Loucy (cell line): ENCODE data around the gene VAV1.

Experiments
- H2AFZ ChIP-seq: fragments of 200-600 bp; sonication (generic); 2 replicates; pipeline ENCODE4 v1.6.0; 2016; ENCODE audit warnings: antibody characterized with exemption, mild to moderate bottlenecking, low read length, moderate library complexity
- H3F3A ChIP-seq: fragments of 200-600 bp; 2 replicates; pipeline ENCODE4 v1.6.0; 2016; ENCODE audit warnings: antibody characterized with exemption, low read depth, mild to moderate bottlenecking
- H3K27me3 ChIP-seq: fragments of 200-600 bp; sonication (generic); 2 replicates; pipeline ENCODE4 v1.6.1; 2014; ENCODE audit warnings: low read length, mild to moderate bottlenecking; ENCODE audit not compliant: insufficient read depth, poor library complexity, severe bottlenecking
- H3K36me3 ChIP-seq: fragments of 200-600 bp; sonication (generic); 2 replicates; pipeline ENCODE4 v1.6.1; 2016; ENCODE audit warnings: low read length; ENCODE audit not compliant: insufficient read depth
- H3K4me1 ChIP-seq: fragments of 200-600 bp; sonication (generic); 2 replicates; pipeline ENCODE4 v1.5.1; 2014; ENCODE audit warnings: low read length, mild to moderate bottlenecking; ENCODE audit not compliant: insufficient read depth, poor library complexity, severe bottlenecking
- H3K4me2 ChIP-seq: fragments of 200-600 bp; sonication (generic); 2 replicates; pipeline ENCODE4 v1.6.0; 2014; ENCODE audit warnings: antibody characterized with exemption, low read length, low read depth, mild to moderate bottlenecking; ENCODE audit not compliant: poor library complexity, severe bottlenecking
- H3K4me3 ChIP-seq: fragments of 200-600 bp; sonication (generic); 2 replicates; pipeline ENCODE4 v1.5.1; 2014; ENCODE audit warnings: low read length, mild to moderate bottlenecking, mixed read lengths; ENCODE audit not compliant: poor library complexity, severe bottlenecking
- H3K79me2 ChIP-seq: fragments of 200-600 bp; sonication (generic); 2 replicates; pipeline ENCODE4 v1.6.1; 2014; ENCODE audit warnings: low read length; ENCODE audit not compliant: insufficient read depth
- H3K9ac ChIP-seq: fragments of 200-600 bp; sonication (generic); 2 replicates; pipeline ENCODE4 v1.6.0; 2014; ENCODE audit warnings: mild to moderate bottlenecking, low read depth, low read length, moderate library complexity; ENCODE audit not compliant: poor library complexity, severe bottlenecking
- H3K9me2 ChIP-seq: fragments of 200-600 bp; sonication (generic); replicated peaks from 2 replicates; pipeline ENCODE4 v1.6.1; 2016; ENCODE audit warnings: low read depth, low read length, mixed read lengths
- H3K9me3 ChIP-seq: fragments of 200-600 bp; sonication (generic); 2 replicates; pipeline ENCODE4 v1.6.1; 2014; ENCODE audit warnings: mild to moderate bottlenecking, antibody characterized with exemption, low read length, low read depth; ENCODE audit not compliant: insufficient read depth
- H4K20me1 ChIP-seq: fragments of 200-600 bp; sonication (generic); 2 replicates; pipeline ENCODE4 v1.6.0; 2014; ENCODE audit warnings: antibody characterized with exemption, low read length, mild to moderate bottlenecking; ENCODE audit not compliant: insufficient read depth, poor library complexity, severe bottlenecking
- EZH2phosphoT487 ChIP-seq: fragments of 200-600 bp; IDR thresholded peaks from 2 replicates; pipeline ENCODE4 v1.6.1; 2018; ENCODE audit warnings: antibody characterized with exemption, mild to moderate bottlenecking, moderate library complexity, borderline replicate concordance
- TF ChIP-seq, protein P1 (sequence below): fragments of 200-600 bp; sonication (generic); conservative IDR thresholded peaks from 2 replicates; pipeline ENCODE4 v1.5.1; 2014; ENCODE audit warnings: mild to moderate bottlenecking, antibody characterized with exemption, low read length

VAV1 gene

DNA sequence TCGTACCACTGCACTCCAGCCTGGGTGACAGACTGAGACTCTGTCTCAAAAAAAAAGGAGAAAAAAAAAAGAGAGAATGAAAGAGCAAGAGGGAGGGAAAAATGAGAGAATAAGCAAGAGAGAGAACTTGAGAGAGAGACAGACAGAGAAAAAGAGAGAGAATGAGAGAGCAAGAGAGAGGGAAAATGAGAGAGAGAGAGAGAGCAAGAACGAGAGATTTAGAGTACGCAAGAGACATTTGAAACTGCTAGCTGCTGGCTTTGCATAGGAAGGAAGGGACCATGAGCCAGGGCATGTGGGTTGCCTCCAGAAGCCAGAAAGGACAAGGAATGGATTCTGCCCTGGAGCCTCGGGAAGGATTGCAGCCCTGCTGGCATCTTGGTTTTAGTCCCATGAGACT, 105.3 kb downstream of the VAV1 start:
- Histone ChIP-seq H2AFZ (no peak overlapping the region), H3K36me3 (no peaks in the 10 kb centered on the region), H3K9ac (no peak overlapping the region), H3K9me2 (no peaks in the 10 kb centered on the region), H4K20me1 (no peaks in the 10 kb centered on the region), H3K9me3 (no peaks in the 10 kb centered on the region), H3K4me3 (no peak overlapping the region), H3K4me2 (no peak overlapping the region), H3K79me2 (no peaks in the 10 kb centered on the region), H3F3A (no peaks in the 10 kb centered on the region), H3K4me1 (peaks cover 7% of the 10 kb centered on the region), H3K27me3 (no peaks in the 10 kb centered on the region)
- TF ChIP-seq, protein P1, sequence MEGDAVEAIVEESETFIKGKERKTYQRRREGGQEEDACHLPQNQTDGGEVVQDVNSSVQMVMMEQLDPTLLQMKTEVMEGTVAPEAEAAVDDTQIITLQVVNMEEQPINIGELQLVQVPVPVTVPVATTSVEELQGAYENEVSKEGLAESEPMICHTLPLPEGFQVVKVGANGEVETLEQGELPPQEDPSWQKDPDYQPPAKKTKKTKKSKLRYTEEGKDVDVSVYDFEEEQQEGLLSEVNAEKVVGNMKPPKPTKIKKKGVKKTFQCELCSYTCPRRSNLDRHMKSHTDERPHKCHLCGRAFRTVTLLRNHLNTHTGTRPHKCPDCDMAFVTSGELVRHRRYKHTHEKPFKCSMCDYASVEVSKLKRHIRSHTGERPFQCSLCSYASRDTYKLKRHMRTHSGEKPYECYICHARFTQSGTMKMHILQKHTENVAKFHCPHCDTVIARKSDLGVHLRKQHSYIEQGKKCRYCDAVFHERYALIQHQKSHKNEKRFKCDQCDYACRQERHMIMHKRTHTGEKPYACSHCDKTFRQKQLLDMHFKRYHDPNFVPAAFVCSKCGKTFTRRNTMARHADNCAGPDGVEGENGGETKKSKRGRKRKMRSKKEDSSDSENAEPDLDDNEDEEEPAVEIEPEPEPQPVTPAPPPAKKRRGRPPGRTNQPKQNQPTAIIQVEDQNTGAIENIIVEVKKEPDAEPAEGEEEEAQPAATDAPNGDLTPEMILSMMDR = no peak
- TF ChIP-seq EZH2phosphoT487 = no peak

DNA sequence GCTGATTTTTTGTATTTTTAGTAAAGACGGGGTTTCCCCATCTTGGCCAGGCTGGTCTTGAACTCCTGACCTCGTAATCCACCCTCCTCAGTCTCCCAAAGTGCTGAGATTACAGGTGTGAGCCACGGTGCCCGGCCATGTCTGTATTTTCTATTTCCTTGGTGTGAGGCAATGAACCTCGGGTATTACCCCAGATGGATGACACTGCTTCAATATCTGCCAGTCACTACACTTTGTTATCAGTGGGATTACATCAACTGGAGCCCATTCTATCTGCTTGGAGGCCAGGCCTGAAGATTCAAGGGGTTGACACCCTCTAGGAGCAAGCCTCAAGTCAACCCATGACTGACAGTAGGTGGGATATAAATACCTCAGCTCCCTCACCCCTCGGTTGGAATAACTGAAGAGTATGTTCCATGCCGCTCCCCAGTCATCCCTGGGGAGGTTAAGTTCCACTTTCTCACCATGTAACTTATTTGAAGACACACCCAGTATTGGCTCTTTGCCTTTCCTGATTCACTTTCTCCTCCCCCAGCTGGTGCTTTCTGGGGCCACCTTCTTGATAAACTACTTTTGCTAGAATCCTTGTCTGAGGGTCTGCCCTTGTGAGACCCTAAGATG, 113.9 kb downstream of the VAV1 start:
- no peak overlapping the region for H3K4me2 ChIP-seq
- no peaks in the 10 kb centered on the region for H3K79me2 ChIP-seq
- no peaks in the 10 kb centered on the region for H3K9me3 ChIP-seq
- H3K27me3 ChIP-seq = no peaks in the 10 kb centered on the region
- no peaks in the 10 kb centered on the region for H3K9me2 ChIP-seq
- TF ChIP-seq, protein P1 = no peak
- no peak for TF ChIP-seq EZH2phosphoT487
- no peaks in the 10 kb centered on the region for H4K20me1 ChIP-seq
- H2AFZ ChIP-seq = no peak overlapping the region
- no peak overlapping the region for H3K9ac ChIP-seq
- H3K4me1 ChIP-seq = peaks cover 22% of the 10 kb centered on the region
- H3K4me3 ChIP-seq = no peak overlapping the region
- no peaks in the 10 kb centered on the region for H3K36me3 ChIP-seq
- no peaks in the 10 kb centered on the region for H3F3A ChIP-seq

DNA sequence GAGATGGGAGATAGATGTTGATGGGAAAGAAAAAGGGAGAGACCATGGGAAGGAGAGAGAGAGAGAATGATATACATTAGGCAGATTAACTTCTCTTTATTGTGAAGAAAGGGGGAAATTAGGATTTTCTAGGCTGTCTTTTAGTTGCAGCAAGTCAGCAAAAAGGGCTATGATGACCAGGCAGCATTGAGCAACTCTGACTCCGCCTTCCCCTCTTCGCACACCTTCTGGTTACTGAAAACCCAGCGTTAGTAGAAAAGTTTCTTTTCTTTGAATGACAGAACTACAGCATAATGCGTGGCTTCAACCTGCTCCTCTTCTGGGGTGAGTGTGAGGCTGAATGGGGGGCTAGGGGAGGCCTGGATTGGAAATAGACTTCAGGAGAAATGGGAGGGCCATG, 114.8 kb downstream of the VAV1 start, which contains the start of gene ADGRE1:
TSS of gene ADGRE1 (plus strand) at position 264 of the 400 bp plus-strand sequence. CDS start at position 294, 30 bp downstream.
- Histone ChIP-seq H3K36me3 (no peaks in the 10 kb centered on the region), H2AFZ (0 out of 2 replicates have a peak within 1 kb of the TSS, but pooled peaks have one; percentile 7), H3K4me3 (no peak within 1 kb of the TSS), H3K9me3 (no peaks in the 10 kb centered on the region), H3K27me3 (no peaks in the 10 kb centered on the region), H3K4me2 (no peak within 1 kb of the TSS), H3K4me1 (peaks cover 29% of the 10 kb centered on the region), H3K9ac (no peak within 1 kb of the TSS), H4K20me1 (no peaks in the 10 kb centered on the region), H3F3A (0 out of 2 replicates have a peak, but pooled peaks cover 2% of the 10 kb centered on the region), H3K79me2 (no peaks in the 10 kb centered on the region), H3K9me2 (no peaks in the 10 kb centered on the region)
- no peak for TF ChIP-seq EZH2phosphoT487
- TF ChIP-seq, protein P1 = no peak
